ENCODE results near the gene CACNA2D2. TPM values are rescaled to one million over a fixed set of nuclear protein-coding genes. Genes with fewer than 3 reads are reported as not detected.

The CACNA2D2 gene
- total RNA-seq, 4 donors from 2014 or later: 1.5 to 3.3 (median 2.9) TPM

GRCh38 chr3:50374363-50375257, 128.8 kb downstream of the CACNA2D2 start:
- WGBS, 2 donors: 72 to 80% methylated on average over 16 to 19 of the region's 22 CpGs
- intact Hi-C loops (cut with DNase I): no loop called here
- no peak overlapping the region for H3K4me3 ChIP-seq (replicated peaks in 1 of 3)
- TF ChIP-seq POLR2A (IDR thresholded peaks at IDR 0.05) (no peak), CTCF (IDR thresholded peaks at IDR 0.05) (no peak)
- no peak overlapping the region for H3K27ac ChIP-seq
- no peaks in the 10 kb centered on the region for H3K4me1 ChIP-seq
- no peaks in the 10 kb centered on the region for H3K27me3 ChIP-seq
- no peaks in the 10 kb centered on the region for H3K36me3 ChIP-seq
- DNase-seq: no peak
- H3K9me3 ChIP-seq: no peaks in the 10 kb centered on the region

- DNase-seq: no peak
- Histone ChIP-seq H3K9me3 (no peaks in the 10 kb centered on the region), H3K27me3 (no peaks in the 10 kb centered on the region), H3K4me3 (replicated peaks in 1 of 3) (no peak overlapping the region), H3K4me1 (no peaks in the 10 kb centered on the region), H3K27ac (no peak overlapping the region), H3K36me3 (no peaks in the 10 kb centered on the region)
- intact Hi-C loops (cut with DNase I): no loop called here
- no peak for TF ChIP-seq CTCF (IDR thresholded peaks at IDR 0.05)
- no peak for TF ChIP-seq POLR2A (IDR thresholded peaks at IDR 0.05)
- 50 to 51% methylated on average over 12 of the region's 12 CpGs for WGBS, 2 donors
These were observed 130.0 kb downstream of the CACNA2D2 start for GRCh38 chr3:50373146-50374051.

- WGBS, 2 donors: 67 to 78% methylated on average over 8 of the region's 8 CpGs
- TF ChIP-seq CTCF (IDR thresholded peaks at IDR 0.05) (no peak), POLR2A (IDR thresholded peaks at IDR 0.05) (no peak)
- Histone ChIP-seq H3K9me3 (no peaks in the 10 kb centered on the region), H3K4me1 (no peaks in the 10 kb centered on the region), H3K36me3 (no peaks in the 10 kb centered on the region), H3K27ac (no peak overlapping the region), H3K27me3 (no peaks in the 10 kb centered on the region), H3K4me3 (replicated peaks in 1 of 3) (no peak overlapping the region)
- intact Hi-C loops (cut with DNase I): no loop called here
- DNase-seq: no peak
These were observed 131.1 kb downstream of the CACNA2D2 start for GRCh38 chr3:50372349-50372748.

GRCh38 chr3:50371133-50371685, 132.2 kb downstream of the CACNA2D2 start:
- Histone ChIP-seq H3K27ac (no peak overlapping the region), H3K4me1 (no peaks in the 10 kb centered on the region), H3K36me3 (no peaks in the 10 kb centered on the region), H3K27me3 (no peaks in the 10 kb centered on the region), H3K9me3 (no peaks in the 10 kb centered on the region), H3K4me3 (replicated peaks in 1 of 3) (no peak overlapping the region)
- no peak for TF ChIP-seq POLR2A (IDR thresholded peaks at IDR 0.05)
- no peak for TF ChIP-seq CTCF (IDR thresholded peaks at IDR 0.05)
- 83 to 85% methylated on average over 3 of the region's 3 CpGs for WGBS, 2 donors
- no peak for DNase-seq
- intact Hi-C loops (cut with DNase I): no loop called here
